SK-N-SH treated with all-trans-retinoic acid at 6 μM for 48 hours (cell line): Measurements from ENCODE around the gene DGKH.

Source experiments
- ATAC-seq: fragments of 200-7000 bp; cut with Tn5 transposase; 3 replicates; pipeline ENCODE4 v1.9.1; 2020; ENCODE audit warnings: mild to moderate bottlenecking, moderate library complexity
- CREB5 ChIP-seq: fragments of 250-450 bp; sonication (Bioruptor Pico); IDR thresholded peaks from 2 replicates; pipeline ENCODE4 v1.5.1; 2020; ENCODE audit warnings: low read depth, mild to moderate bottlenecking, moderate library complexity
- CSDC2 ChIP-seq: fragments of 250-450 bp; sonication (Bioruptor Pico); IDR thresholded peaks from 2 replicates; pipeline ENCODE4 v1.5.0; 2020; ENCODE audit warnings: mild to moderate bottlenecking, moderate library complexity
- CSRNP3 ChIP-seq: fragments of 250-450 bp; sonication (Bioruptor Pico); IDR thresholded peaks from 2 replicates; pipeline ENCODE4 v1.5.1; 2021; ENCODE audit warnings: mild to moderate bottlenecking, moderate library complexity
- ESRRG ChIP-seq: fragments of 250-450 bp; sonication (Bioruptor Pico); IDR thresholded peaks from 2 replicates; pipeline ENCODE4 v1.6.1; 2021; ENCODE audit warnings: mild to moderate bottlenecking
- GLIS3 ChIP-seq: fragments of 250-450 bp; sonication (Bioruptor Pico); IDR thresholded peaks from 2 replicates; pipeline ENCODE4 v1.5.0; 2020; ENCODE audit warnings: mild to moderate bottlenecking, moderate library complexity
- ISL1 ChIP-seq: fragments of 250-450 bp; sonication (Bioruptor Pico); IDR thresholded peaks from 2 replicates; pipeline ENCODE4 v2.1.2; 2022; ENCODE audit warnings: mild to moderate bottlenecking, moderate library complexity
- OSR1 ChIP-seq: fragments of 250-450 bp; sonication (Bioruptor Pico); IDR thresholded peaks from 2 replicates; pipeline ENCODE4 v1.8.0; 2022; ENCODE audit warnings: moderate library complexity, mild to moderate bottlenecking, inconsistent platforms
- PATZ1 ChIP-seq: fragments of 250-450 bp; sonication (Bioruptor Pico); IDR thresholded peaks from 2 replicates; pipeline ENCODE4 v1.8.0; 2020; ENCODE audit warnings: mild to moderate bottlenecking, moderate library complexity, borderline replicate concordance
- POU6F1 ChIP-seq: fragments of 250-450 bp; sonication (Bioruptor Pico); IDR thresholded peaks from 2 replicates; pipeline ENCODE4 v1.8.0; 2021; ENCODE audit warnings: low read depth, mild to moderate bottlenecking, moderate library complexity, borderline replicate concordance
- PPARA ChIP-seq: fragments of 250-450 bp; sonication (Bioruptor Pico); IDR thresholded peaks from 2 replicates; pipeline ENCODE4 v1.5.0; 2020; ENCODE audit warnings: mild to moderate bottlenecking, borderline replicate concordance
- RARB ChIP-seq: fragments of 250-450 bp; sonication (Bioruptor Pico); IDR thresholded peaks from 2 replicates; pipeline ENCODE4 v1.8.0; 2021; ENCODE audit warnings: mild to moderate bottlenecking, moderate library complexity
- SNAI2 ChIP-seq: fragments of 250-450 bp; sonication (Bioruptor Pico); IDR thresholded peaks from 2 replicates; pipeline ENCODE4 v1.5.0; 2020; ENCODE audit warnings: mild to moderate bottlenecking, moderate library complexity
- TOX ChIP-seq: fragments of 250-450 bp; sonication (Bioruptor Pico); IDR thresholded peaks from 2 replicates; pipeline ENCODE4 v1.8.0; 2021; ENCODE audit warnings: mild to moderate bottlenecking, moderate library complexity, borderline replicate concordance
- ZC3H10 ChIP-seq: fragments of 250-450 bp; sonication (Bioruptor Pico); IDR thresholded peaks from 2 replicates; pipeline ENCODE4 v1.5.1; 2021; ENCODE audit warnings: mild to moderate bottlenecking, moderate library complexity
- ZFP3 ChIP-seq: fragments of 250-450 bp; sonication (Bioruptor Pico); IDR thresholded peaks from 2 replicates; pipeline ENCODE4 v1.5.0; 2020; ENCODE audit warnings: mild to moderate bottlenecking, moderate library complexity
- ZFP30 ChIP-seq: fragments of 450-650 bp; formaldehyde crosslinking; IDR thresholded peaks from 2 replicates; pipeline ENCODE4 v1.5.0; 2022; ENCODE audit warnings: mild to moderate bottlenecking, moderate library complexity
- ZNF565 ChIP-seq: fragments of 450-650 bp; formaldehyde crosslinking; conservative IDR thresholded peaks from 2 replicates; pipeline ENCODE4 v1.5.0; 2020; ENCODE audit warnings: low read depth, mild to moderate bottlenecking, moderate library complexity
- ZNF70 ChIP-seq: fragments of 450-650 bp; formaldehyde crosslinking; IDR thresholded peaks from 2 replicates; pipeline ENCODE4 v1.5.0; 2020; ENCODE audit warnings: mild to moderate bottlenecking, moderate library complexity
- ZNF8 ChIP-seq: fragments of 450-650 bp; formaldehyde crosslinking; IDR thresholded peaks from 2 replicates; pipeline ENCODE4 v1.5.0; 2020; ENCODE audit warnings: mild to moderate bottlenecking, moderate library complexity
- TF ChIP-seq, protein P1 (sequence below): fragments of 250-450 bp; sonication (Bioruptor Pico); IDR thresholded peaks from 2 replicates; pipeline ENCODE4 v1.5.0; 2020; ENCODE audit warnings: mild to moderate bottlenecking, moderate library complexity

DGKH gene

DNA sequence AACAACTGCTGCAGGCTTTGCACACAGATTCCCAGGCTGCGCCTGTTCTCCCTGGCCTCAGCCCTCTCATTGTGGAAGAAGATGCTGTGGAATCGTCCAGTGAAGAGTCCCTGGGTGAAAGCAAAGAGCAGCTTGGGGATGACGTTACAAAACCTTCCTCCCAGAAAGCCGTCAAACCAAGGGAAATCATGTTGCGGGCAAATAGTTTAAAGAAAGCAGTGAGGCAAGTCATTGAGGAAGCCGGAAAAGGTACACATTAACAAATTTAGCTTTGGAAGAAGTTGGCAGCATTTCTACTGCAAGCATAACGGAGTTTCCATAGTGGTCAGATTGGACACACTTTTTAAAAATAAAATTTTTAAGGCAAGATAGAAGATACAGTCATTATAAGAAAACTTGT, 140.6 kb downstream of the DGKH start:
- ATAC-seq = no peak
- TF ChIP-seq CSDC2 (no peak), CREB5 (CRISPR knock-in tag) (no peak), SNAI2 (CRISPR knock-in tag) (no peak), ZFP3 (CRISPR knock-in tag) (no peak), PPARA (CRISPR knock-in tag) (no peak), CSRNP3 (no peak), ZC3H10 (CRISPR knock-in tag) (no peak), ESRRG (CRISPR knock-in tag) (no peak), OSR1 (no peak), POU6F1 (CRISPR knock-in tag) (no peak)

- TF ChIP-seq PPARA (CRISPR knock-in tag) (no peak), ESRRG (CRISPR knock-in tag) (no peak), CSRNP3 (no peak), TOX (no peak), ZFP3 (CRISPR knock-in tag) (no peak), SNAI2 (CRISPR knock-in tag) (no peak), RARB (no peak), ZFP30 (CRISPR knock-in tag) (no peak), ZC3H10 (CRISPR knock-in tag) (no peak), POU6F1 (CRISPR knock-in tag) (no peak), PATZ1 (CRISPR knock-in tag) (no peak), OSR1 (no peak), ZNF70 (no peak), ISL1 (CRISPR knock-in tag) (no peak), CREB5 (CRISPR knock-in tag) (no peak), ZNF8 (CRISPR knock-in tag) (no peak), GLIS3 (CRISPR knock-in tag) (no peak), ZNF565 (no peak)
- TF ChIP-seq, protein P1, sequence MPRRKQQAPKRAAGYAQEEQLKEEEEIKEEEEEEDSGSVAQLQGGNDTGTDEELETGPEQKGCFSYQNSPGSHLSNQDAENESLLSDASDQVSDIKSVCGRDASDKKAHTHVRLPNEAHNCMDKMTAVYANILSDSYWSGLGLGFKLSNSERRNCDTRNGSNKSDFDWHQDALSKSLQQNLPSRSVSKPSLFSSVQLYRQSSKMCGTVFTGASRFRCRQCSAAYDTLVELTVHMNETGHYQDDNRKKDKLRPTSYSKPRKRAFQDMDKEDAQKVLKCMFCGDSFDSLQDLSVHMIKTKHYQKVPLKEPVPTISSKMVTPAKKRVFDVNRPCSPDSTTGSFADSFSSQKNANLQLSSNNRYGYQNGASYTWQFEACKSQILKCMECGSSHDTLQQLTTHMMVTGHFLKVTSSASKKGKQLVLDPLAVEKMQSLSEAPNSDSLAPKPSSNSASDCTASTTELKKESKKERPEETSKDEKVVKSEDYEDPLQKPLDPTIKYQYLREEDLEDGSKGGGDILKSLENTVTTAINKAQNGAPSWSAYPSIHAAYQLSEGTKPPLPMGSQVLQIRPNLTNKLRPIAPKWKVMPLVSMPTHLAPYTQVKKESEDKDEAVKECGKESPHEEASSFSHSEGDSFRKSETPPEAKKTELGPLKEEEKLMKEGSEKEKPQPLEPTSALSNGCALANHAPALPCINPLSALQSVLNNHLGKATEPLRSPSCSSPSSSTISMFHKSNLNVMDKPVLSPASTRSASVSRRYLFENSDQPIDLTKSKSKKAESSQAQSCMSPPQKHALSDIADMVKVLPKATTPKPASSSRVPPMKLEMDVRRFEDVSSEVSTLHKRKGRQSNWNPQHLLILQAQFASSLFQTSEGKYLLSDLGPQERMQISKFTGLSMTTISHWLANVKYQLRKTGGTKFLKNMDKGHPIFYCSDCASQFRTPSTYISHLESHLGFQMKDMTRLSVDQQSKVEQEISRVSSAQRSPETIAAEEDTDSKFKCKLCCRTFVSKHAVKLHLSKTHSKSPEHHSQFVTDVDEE (CRISPR knock-in tag) = no peak
- no peak for ATAC-seq
These were observed 142.1 kb downstream of the DGKH start for GRCh38 chr13:42190529-42190928.
